ENCODE data around the gene LDLRAD3.

- TF ChIP-seq CTCF (IDR thresholded peaks at IDR 0.05) (no peak), POLR2A (IDR thresholded peaks at IDR 0.05) (no peak)
Observed at GRCh38 chr11:36077368-36077767, 133.5 kb downstream of the LDLRAD3 start.
